ENCODE data around the gene URB1.

- TF ChIP-seq SMC3 (IDR thresholded peaks at IDR 0.05) (no peak), POLR2A (IDR thresholded peaks at IDR 0.05; ENCODE audit: low read length) (no peak), USF2 (IDR thresholded peaks at IDR 0.05) (no peak), MYC (IDR thresholded peaks at IDR 0.05; ENCODE audit: borderline replicate concordance, low read length) (no peak), RFX5 (IDR thresholded peaks at IDR 0.05) (no peak), KDM1A (IDR thresholded peaks at IDR 0.05; ENCODE audit: low read depth) (no peak), SREBF2 (IDR thresholded peaks at IDR 0.05) (no peak)
These were observed 70.1 kb downstream of the URB1 start for GRCh38 chr21:32322676-32323075.

All from A549 (cell line).